ENCODE data around the gene NOX3. TPM values are rescaled to one million over a fixed set of nuclear protein-coding genes. Genes with fewer than 3 reads are reported as not detected.

NOX3 gene
- total RNA-seq, 1 experiment from 2014 or later: not detected

DNA sequence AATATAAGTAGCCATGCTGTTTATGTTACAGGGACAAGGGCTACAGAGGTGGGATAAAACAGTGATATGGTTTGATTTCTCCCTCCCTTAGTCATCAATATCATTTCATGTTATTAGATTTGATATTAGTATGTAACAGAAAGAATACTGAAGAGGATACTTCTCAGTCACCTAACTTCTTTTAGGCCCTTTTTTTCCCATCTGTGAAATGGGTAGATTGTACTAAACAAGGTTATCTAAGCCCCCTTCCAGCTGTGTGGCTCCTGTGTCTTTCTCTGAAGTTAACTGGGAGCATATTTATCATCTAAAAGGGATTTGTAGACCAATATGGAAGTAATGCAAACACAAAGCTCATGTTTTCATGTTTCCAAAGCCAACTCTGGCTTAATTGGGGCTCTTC lies 7.7 kb downstream of the NOX3 start:
- Histone ChIP-seq H2AK5ac (ENCODE audit: insufficient read length, low read length) (no peak overlapping the region), H2BK12ac (ENCODE audit: insufficient read length, low read depth, low read length) (no peak overlapping the region), H3K56ac (ENCODE audit: insufficient read length, low read depth, low read length) (no peak overlapping the region), H3K14ac (ENCODE audit: insufficient read depth, low read length) (no peak overlapping the region), H3K79me2 (ENCODE audit: insufficient read depth, low read length) (no peaks in the 10 kb centered on the region), H3K4ac (ENCODE audit: low read depth, low read length) (no peak overlapping the region), H3K4me2 (ENCODE audit: insufficient read depth, insufficient read length, low read length) (no peak overlapping the region), H3K23me2 (ENCODE audit: insufficient read length, low read depth, low read length, poor library complexity, severe bottlenecking) (no peaks in the 10 kb centered on the region), H3K18ac (ENCODE audit: insufficient read length, low read depth, low read length) (no peak overlapping the region), H4K20me1 (ENCODE audit: control insufficient read depth, insufficient read depth, insufficient read length) (no peaks in the 10 kb centered on the region), H4K8ac (replicated peaks; ENCODE audit: insufficient read length, low read depth, low read length) (no peak overlapping the region), H3K79me1 (ENCODE audit: insufficient read depth, low read depth, low read length, poor library complexity, severe bottlenecking) (no peaks in the 10 kb centered on the region), H4K5ac (ENCODE audit: insufficient read length, low read depth, low read length) (no peak overlapping the region), H3K27ac (ENCODE audit: insufficient read length, low read depth, low read length) (no peak overlapping the region), H2BK15ac (ENCODE audit: low read depth, low read length) (no peak overlapping the region), H3K4me1 (ENCODE audit: insufficient read depth, low read length) (no peaks in the 10 kb centered on the region; the same call in 1 of the 2 replicates), H2AFZ (ENCODE audit: low read length) (no peak overlapping the region), H2BK120ac (ENCODE audit: low read depth, low read length, poor library complexity, severe bottlenecking) (no peak overlapping the region), H3K9me3 (ENCODE audit: control insufficient read depth, low read depth, low read length) (no peaks in the 10 kb centered on the region), H3K9ac (ENCODE audit: extremely low read depth, insufficient read length, low read length) (no peak overlapping the region), H2BK20ac (ENCODE audit: low read depth, low read length, poor library complexity, severe bottlenecking) (no peak overlapping the region), H2BK5ac (ENCODE audit: insufficient read length, low read length) (no peak overlapping the region), H3K27me3 (ENCODE audit: insufficient read depth, low read length) (no peaks in the 10 kb centered on the region), H3K23ac (ENCODE audit: insufficient read length, low read depth, low read length) (no peak overlapping the region), H4K91ac (ENCODE audit: insufficient read length, low read depth, low read length) (no peak overlapping the region), H3T11ph (ENCODE audit: low read length) (no peak overlapping the region)
- Mint-ChIP-seq H3K9me3 (no peaks in the 10 kb centered on the region), H3K27me3 (ENCODE audit: low read depth) (peaks cover 1% of the 10 kb centered on the region), H3K27ac (no peak overlapping the region), H3K36me3 (ENCODE audit: insufficient read depth in 1 of 3, low read depth in 3 of 3) (no peaks in the 10 kb centered on the region), H3K4me1 (peaks cover 16 to 20% of the 10 kb centered on the region in 2 experiments), H3K4me3 (no peak overlapping the region)
- no peak for TF ChIP-seq CTCF (conservative IDR thresholded peaks at IDR 0.05)
- DNase-seq: no peak
